ENCODE measurements around the gene UBL5. TPM values are rescaled to one million over a fixed set of nuclear protein-coding genes. Genes with fewer than 3 reads are reported as not detected.
"Not testable (repeated sequence)": the region's sequence is repeated elsewhere in the genome, so short reads cannot be mapped to it uniquely, and the experiment has no call there.

The UBL5 gene
- total RNA-seq, 2 donors from 2014 or later = 415 to 506 TPM

- Histone ChIP-seq H3K27me3 (ENCODE audit: control insufficient read depth, insufficient read depth, low read length, poor library complexity, severe bottlenecking) (no peaks in the 10 kb centered on the region), H3K9me3 (ENCODE audit: control insufficient read depth, low read length) (no peaks in the 10 kb centered on the region), H3K36me3 (ENCODE audit: control insufficient read depth, insufficient read depth, low read length) (no peaks in the 10 kb centered on the region), H3K27ac (ENCODE audit: low read depth, low read length) (no peak overlapping the region), H3K4me1 (ENCODE audit: control insufficient read depth, insufficient read depth, low read length) (peaks cover 7% of the 10 kb centered on the region), H3K9ac (ENCODE audit: extremely low read depth, low read length, poor library complexity, severe bottlenecking) (peak overlapping the region; percentile 25), H3K4me3 (ENCODE audit: low read length) (no peak overlapping the region)
- Mint-ChIP-seq H3K4me1 (peaks cover 30% of the 10 kb centered on the region), H3K4me3 (no peak overlapping the region), H3K36me3 (ENCODE audit: low read depth) (peaks cover 9% of the 10 kb centered on the region), H3K9me3 (peaks cover 16% of the 10 kb centered on the region), H3K27ac (peak overlapping the region; percentile 95), H3K27me3 (ENCODE audit: insufficient read depth) (peaks cover 7% of the 10 kb centered on the region)
- DNase-seq = peak; percentile 56
- WGBS, 2 experiments (ENCODE audit: insufficient coverage in 1 of 2, insufficient read length in 1 of 2) = 86% methylated on average over 11 of the region's 11 CpGs; no CpG with 5 or more reads in 1 of the 2 experiments
- no peak for TF ChIP-seq CTCF (conservative IDR thresholded peaks at IDR 0.05)
Measured at GRCh38 chr19:9789066-9789465, 38.7 kb upstream of the UBL5 start.

- not testable (repeated sequence) for H3K27me3 Mint-ChIP-seq (ENCODE audit: insufficient read depth); H3K9me3 ChIP-seq (ENCODE audit: control insufficient read depth, low read length); H3K4me1 ChIP-seq (ENCODE audit: control insufficient read depth, insufficient read depth, low read length); H3K4me3 ChIP-seq (ENCODE audit: low read length); H3K4me3 Mint-ChIP-seq; H3K27me3 ChIP-seq (ENCODE audit: control insufficient read depth, insufficient read depth, low read length, poor library complexity, severe bottlenecking); H3K27ac ChIP-seq (ENCODE audit: low read depth, low read length); DNase-seq; H3K36me3 Mint-ChIP-seq (ENCODE audit: low read depth); H3K36me3 ChIP-seq (ENCODE audit: control insufficient read depth, insufficient read depth, low read length)
- WGBS, 2 experiments (ENCODE audit: insufficient coverage in 1 of 2, insufficient read length in 1 of 2) = 64 to 70% methylated on average over 4 to 5 of the region's 5 CpGs
- H3K27ac Mint-ChIP-seq = peak overlapping the region; percentile 95
- H3K9ac ChIP-seq (ENCODE audit: extremely low read depth, low read length, poor library complexity, severe bottlenecking) = peak overlapping the region; percentile 25
- peaks cover 16% of the 10 kb centered on the region for H3K9me3 Mint-ChIP-seq
- peaks cover 25% of the 10 kb centered on the region for H3K4me1 Mint-ChIP-seq
Measured at GRCh38 chr19:9789579-9789978, 38.1 kb upstream of the UBL5 start.

GRCh38 chr19:9791073-9791367 is 36.7 kb upstream of the UBL5 start:
- not testable (repeated sequence) for H3K27ac Mint-ChIP-seq; H3K36me3 Mint-ChIP-seq (ENCODE audit: low read depth); H3K4me1 ChIP-seq (ENCODE audit: control insufficient read depth, insufficient read depth, low read length); H3K27me3 ChIP-seq (ENCODE audit: control insufficient read depth, insufficient read depth, low read length, poor library complexity, severe bottlenecking); H3K27ac ChIP-seq (ENCODE audit: low read depth, low read length); H3K9me3 ChIP-seq (ENCODE audit: control insufficient read depth, low read length); H3K27me3 Mint-ChIP-seq (ENCODE audit: insufficient read depth); DNase-seq; H3K9ac ChIP-seq (ENCODE audit: extremely low read depth, low read length, poor library complexity, severe bottlenecking); H3K36me3 ChIP-seq (ENCODE audit: control insufficient read depth, insufficient read depth, low read length)
- H3K4me1 Mint-ChIP-seq = peaks cover 18% of the 10 kb centered on the region
- H3K4me3 Mint-ChIP-seq = peak overlapping the region; percentile 69
- peak overlapping the region; percentile 70 for H3K4me3 ChIP-seq (ENCODE audit: low read length)
- peaks cover 16% of the 10 kb centered on the region for H3K9me3 Mint-ChIP-seq
- 89 to 100% methylated on average over 1 to 6 of the region's 6 CpGs for WGBS, 2 experiments (ENCODE audit: insufficient coverage in 1 of 2, insufficient read length in 1 of 2)

- Mint-ChIP-seq H3K27ac (peak overlapping the region; percentile 83), H3K9me3 (peaks cover 14% of the 10 kb centered on the region), H3K36me3 (ENCODE audit: low read depth) (peaks cover 8% of the 10 kb centered on the region), H3K4me1 (peaks cover 16% of the 10 kb centered on the region), H3K4me3 (peak overlapping the region; percentile 69), H3K27me3 (ENCODE audit: insufficient read depth) (peaks cover 7% of the 10 kb centered on the region)
- H3K4me3 ChIP-seq (ENCODE audit: low read length) = peak overlapping the region; percentile 84
- H3K27ac ChIP-seq (ENCODE audit: low read depth, low read length) = peak overlapping the region; percentile 70
- 5 to 9% methylated on average over 7 to 30 of the region's 50 CpGs for WGBS, 2 experiments (ENCODE audit: insufficient coverage in 1 of 2, insufficient read length in 1 of 2)
- H3K9me3 ChIP-seq (ENCODE audit: control insufficient read depth, low read length) = no peaks in the 10 kb centered on the region
- peaks cover 5% of the 10 kb centered on the region for H3K4me1 ChIP-seq (ENCODE audit: control insufficient read depth, insufficient read depth, low read length)
- TF ChIP-seq CTCF (conservative IDR thresholded peaks at IDR 0.05) = no peak
- H3K36me3 ChIP-seq (ENCODE audit: control insufficient read depth, insufficient read depth, low read length) = no peaks in the 10 kb centered on the region
- H3K27me3 ChIP-seq (ENCODE audit: control insufficient read depth, insufficient read depth, low read length, poor library complexity, severe bottlenecking) = no peaks in the 10 kb centered on the region
- DNase-seq = peak; percentile 100
- no peak overlapping the region for H3K9ac ChIP-seq (ENCODE audit: extremely low read depth, low read length, poor library complexity, severe bottlenecking)
Measured at GRCh38 chr19:9791552-9792205, 36.0 kb upstream of the UBL5 start.
